ENCODE data around the gene SLC4A7.

SLC4A7 gene

DNA sequence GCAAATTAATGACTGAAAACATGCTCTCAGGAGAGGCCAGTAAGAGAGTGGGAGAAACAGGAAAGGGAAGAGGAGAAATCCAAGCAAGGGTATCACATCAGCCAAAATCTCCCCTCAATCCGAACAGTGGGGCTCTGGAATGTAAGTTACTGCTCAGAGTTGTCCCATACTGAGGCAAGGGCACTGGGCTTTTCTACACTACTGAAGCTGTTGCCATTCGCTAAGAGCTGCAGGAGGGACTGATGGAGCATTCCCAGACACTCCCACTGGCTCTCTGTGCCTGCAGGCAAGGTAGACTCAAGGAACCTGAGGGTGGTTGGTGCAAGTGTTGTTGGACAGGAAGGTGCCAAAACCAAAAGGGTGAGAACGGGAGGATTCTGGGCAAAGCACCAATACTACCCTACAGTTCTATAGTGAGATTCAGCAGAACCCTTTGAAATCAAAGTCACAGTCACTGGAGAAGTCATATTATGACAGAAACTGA lies 161.1 kb downstream of the SLC4A7 start:
- no peak for DNase-seq (ENCODE audit: low read depth)

Data from GM04503 (cell line).